Tibial nerve (tissue), 4 donors: ENCODE results near the gene LENEP.

Experiments used
- CTCF ChIP-seq, 5 experiments: fragments of 200-600 bp in 3 of 5; fragments of 450-650 bp in 2 of 5; sonication (generic) in 3 of 5; IDR thresholded peaks; one replicate each; pipeline ENCODE4 v1.5.1; 2016 to 2019; ENCODE audit warnings: antibody characterized with exemption in 5 of 5, mild to moderate bottlenecking in 3 of 5, moderate library complexity in 2 of 5
- EP300 ChIP-seq, 2 donors: sonication (generic); formaldehyde crosslinking; IDR thresholded peaks; one replicate each; pipeline ENCODE4 v1.6.1; 2017; ENCODE audit warnings: antibody characterized with exemption in 2 of 2, mild to moderate bottlenecking in 1 of 2
- POLR2A ChIP-seq, 2 donors: fragments of 450-650 bp; IDR thresholded peaks; one replicate each; pipeline ENCODE4 v1.6.1; 2017; ENCODE audit warnings: antibody characterized with exemption in 2 of 2, mild to moderate bottlenecking in 2 of 2, moderate library complexity in 2 of 2

GRCh38 chr1:154945160-154945961 is 48.0 kb upstream of the LENEP start:
- TF ChIP-seq POLR2A (IDR thresholded peaks at IDR 0.05) (no peak), CTCF (IDR thresholded peaks at IDR 0.05) (no peak), EP300 (IDR thresholded peaks at IDR 0.05) (no peak)
